CD4-positive, alpha-beta T cell treated with Interleukin-4 for 4 hours (primary cell): ENCODE measurements around the gene ZNF581.
A peak's percentile ranks its signal among the peaks of the same experiment; 100 is the strongest.

Experiments used
- DNase-seq: peaks from one replicate; pipeline ENCODE4 v3.0.0-alpha.2; 2020

ZNF581 gene

DNA sequence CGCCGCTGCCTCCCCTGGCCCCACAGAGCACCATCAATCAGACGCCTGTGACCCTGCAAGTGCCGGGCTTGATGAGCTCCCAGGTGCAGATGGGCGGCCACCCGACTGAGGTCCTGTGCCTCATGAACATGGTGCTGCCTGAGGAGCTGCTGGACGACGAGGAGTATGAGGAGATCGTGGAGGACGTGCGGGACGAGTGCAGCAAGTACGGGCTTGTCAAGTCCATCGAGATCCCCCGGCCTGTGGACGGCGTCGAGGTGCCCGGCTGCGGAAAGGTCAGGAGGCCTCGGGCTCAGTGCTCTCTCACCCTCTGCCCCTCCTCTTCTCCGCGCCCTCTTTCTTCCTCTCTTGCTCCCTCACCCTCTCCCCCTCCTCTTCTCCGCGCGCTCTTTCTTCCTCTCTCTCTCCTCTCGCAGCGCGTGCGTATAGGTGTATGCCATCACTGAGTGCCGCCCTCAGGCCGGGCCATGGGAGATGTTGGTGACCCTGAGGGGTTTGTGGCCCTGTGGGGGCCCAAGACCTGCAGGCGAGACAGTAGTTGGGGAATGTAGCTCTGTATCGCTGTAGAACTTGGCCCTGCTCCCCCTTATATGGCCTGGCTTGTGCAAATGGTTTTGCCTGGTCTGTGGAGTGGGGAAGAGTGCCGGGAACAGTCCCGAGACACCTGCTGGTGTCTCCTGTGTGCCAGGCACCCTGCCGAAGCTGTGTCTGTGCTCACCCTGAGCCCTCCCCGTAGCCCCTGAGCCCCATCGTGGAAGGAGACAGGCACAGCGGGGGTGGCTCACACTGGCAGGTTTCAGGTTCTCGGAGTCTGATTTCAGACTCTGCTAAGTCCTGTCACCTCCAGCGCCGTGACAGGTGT lies 26.2 kb downstream of the ZNF581 start:
- DNase-seq: no peak

DNA sequence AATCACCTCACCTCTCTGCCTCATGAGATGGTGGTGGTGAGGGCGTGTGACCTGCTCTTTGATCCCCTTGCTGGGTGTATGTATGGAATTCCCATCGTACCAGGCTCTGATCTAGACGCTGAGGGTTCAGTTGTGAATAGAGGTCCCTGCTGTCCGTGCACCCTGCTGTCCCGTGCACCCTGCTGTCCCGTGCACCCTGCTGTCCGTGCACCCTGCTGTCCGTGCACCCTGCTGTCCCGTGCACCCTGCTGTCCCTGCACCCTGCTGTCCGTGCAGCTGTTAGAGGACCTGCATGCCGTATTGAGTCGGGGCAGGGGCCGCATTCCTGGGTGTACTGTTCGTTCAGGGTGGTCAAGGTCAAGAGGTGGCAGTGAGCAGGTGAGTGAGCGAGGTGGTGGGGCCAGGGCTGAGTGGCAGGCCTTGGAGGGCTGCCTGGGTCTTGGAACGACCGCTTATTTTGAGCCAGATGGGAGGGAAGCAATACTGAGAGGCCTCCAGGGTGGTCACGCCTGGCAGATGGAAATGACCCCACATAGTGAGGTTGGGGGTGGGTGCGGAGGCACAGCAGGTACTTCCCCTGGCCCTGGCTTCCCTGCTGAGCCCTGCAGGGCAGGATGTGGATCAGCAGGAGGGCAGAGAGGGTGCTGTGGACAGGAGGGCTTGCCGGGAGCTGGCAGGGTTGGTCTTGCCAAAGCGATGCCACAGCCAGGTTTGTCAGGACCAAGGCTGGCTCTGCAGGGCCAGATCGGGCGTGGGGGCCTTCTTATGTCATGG lies 27.0 kb downstream of the ZNF581 start:
- DNase-seq: no peak

DNA sequence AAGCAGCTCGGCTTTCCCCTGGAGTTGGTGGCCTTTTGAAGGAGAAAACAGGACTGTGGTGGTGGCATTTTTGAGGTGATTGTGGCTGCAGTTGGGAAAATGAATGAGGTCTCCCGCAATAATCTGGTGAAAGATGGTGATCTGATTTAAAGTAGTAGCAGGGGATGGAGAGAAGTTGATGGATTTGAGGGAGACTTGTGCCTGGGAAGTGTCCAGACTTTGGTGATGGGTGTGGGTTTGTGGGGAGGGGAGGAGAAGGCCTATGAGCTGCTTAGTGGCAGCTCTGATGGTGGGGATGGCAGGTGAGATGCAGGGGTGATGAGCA lies 27.6 kb downstream of the ZNF581 start:
- no peak for DNase-seq

DNA sequence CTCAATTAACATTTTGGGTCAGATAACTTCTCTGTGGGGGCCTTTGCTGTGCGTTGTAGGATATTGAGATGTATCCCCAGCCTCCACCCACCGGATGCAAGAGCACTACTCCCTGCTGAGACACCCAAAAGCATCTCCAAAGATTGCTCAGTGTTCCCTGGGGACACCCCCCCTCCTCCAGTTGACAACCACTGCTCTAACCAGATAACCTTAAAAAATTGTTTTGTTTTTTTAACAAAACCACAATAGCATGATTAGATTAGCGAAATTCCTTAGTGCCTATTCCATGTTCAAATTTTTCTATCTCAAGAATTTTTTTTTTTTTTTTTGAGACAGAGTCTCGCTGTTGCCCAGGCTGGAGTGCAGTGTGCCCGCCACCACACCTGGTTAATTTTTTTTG lies 29.0 kb downstream of the ZNF581 start:
- no peak for DNase-seq

DNA sequence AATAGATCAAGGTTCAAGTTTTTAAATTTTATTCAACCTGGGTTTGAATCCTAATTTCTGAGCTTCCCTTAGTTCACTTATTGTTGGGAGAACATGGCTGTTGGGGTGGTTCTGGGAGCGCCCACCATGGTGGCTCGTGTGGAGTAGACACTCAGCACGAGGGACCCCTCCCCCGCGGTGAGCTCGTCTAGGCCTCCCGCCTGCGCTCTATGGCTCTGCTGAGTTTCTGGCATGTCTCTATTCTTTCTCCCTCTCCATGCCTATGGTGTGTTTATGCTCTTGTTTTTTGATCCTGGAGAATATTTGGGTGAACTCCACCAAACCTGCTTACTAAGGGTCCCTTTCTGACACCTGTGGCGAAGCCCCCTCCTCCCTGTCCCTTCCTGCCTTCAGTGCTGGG lies 30.0 kb downstream of the ZNF581 start:
- no peak for DNase-seq

- no peak for DNase-seq
These were observed 30.4 kb downstream of the ZNF581 start for GRCh38 chr19:55673889-55674288.

DNA sequence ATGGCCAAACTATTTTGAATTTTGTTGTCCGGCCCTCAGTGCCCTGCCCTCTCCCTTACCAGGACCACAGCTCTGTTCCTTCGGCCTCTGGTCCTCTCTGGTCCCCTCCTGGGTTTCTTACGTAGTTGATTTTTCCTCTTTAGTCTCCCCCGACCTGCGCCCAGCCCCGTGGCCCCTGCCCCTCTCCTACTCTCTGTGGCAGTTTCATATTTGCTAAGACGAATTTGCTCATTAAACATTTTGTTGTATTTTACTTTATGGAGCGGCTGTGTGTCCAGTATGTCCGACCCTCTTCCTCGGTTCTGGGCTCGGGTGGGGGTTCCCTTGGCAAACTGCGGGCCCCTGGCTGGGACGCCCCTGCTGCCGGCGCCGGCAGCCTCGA lies 31.0 kb downstream of the ZNF581 start:
- DNase-seq: no peak

GRCh38 chr19:55674841-55675660 lies 31.6 kb downstream of the ZNF581 start, which contains the start of gene EPN1:
Gene EPN1, plus strand, starts transcription at chr19:55675226. Its CDS starts 3,402 bp downstream, at chr19:55678628.
- DNase-seq: peak; percentile 96

GRCh38 chr19:55675661-55676354 lies 32.4 kb downstream of the ZNF581 start:
- DNase-seq: no peak

DNA sequence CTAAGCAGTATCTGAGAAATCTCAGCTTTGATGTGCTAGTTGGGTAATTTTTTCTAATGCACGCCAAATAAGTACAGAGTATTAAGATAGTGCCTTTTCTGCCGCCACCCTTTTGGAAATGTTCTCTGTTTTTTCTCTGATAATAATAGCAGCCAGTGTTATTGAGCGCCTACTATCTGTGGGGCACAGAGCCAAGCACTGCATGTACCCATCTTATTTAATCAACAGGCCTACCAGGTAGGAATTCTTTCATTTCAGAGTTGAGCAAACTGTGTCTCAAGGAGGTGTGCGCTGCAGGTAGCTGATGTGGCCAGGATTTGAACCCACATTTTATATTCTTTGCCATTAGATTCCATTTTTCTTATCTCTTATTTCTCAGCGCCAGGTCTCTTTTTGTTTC lies 32.9 kb downstream of the ZNF581 start:
- no peak for DNase-seq

- DNase-seq: no peak
These were observed 33.5 kb downstream of the ZNF581 start for GRCh38 chr19:55676889-55677505.

DNA sequence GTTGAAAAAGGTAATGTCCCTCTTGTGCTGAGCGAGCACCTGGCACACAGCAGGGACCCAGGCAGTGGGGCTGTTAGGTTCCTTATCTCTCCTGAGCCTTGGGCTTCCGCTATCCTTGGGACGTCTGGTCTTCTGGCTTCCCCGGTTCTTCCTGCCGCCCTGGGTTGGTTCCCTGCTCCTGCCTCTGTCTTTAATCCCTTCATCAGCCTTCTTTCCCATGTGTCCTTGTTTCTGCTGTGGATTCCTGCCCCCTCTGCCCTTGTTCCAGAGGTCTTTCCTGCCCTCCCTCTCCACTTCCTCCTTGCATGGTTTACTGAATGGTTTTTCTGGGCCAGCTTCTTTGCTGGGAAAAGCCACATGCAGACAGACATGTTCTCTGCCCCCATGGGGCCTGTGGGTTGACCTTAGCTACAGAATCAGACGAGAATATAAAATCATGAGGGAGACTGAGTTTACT lies 34.2 kb downstream of the ZNF581 start:
- DNase-seq: no peak

DNA sequence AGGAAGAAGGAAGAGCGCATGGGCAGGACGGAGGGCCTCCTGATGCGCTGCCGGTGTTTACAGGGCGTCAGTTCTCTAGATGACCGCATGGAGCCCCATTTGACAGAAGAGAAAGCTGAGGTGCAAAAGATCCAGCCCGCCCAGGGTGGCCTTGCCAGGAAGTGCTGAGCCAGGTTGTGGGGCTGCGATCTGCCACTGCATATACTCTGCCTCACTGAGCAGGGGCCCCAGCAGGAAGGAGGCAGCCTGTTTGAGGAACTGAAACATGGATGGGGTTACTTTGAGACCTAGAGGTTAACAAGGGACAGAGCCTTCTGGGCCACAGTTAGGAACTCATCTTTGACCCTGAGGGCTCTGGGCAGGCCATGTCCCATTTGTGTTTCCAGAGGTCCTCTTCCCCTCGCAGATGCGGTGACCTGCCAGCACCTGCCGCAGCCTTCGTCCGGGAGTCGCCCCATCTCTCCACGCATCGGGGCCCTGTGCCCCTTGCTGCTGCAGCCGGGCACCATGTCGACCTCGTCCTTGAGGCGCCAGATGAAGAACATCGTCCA lies 34.7 kb downstream of the ZNF581 start:
- peak; percentile 19 for DNase-seq

DNA sequence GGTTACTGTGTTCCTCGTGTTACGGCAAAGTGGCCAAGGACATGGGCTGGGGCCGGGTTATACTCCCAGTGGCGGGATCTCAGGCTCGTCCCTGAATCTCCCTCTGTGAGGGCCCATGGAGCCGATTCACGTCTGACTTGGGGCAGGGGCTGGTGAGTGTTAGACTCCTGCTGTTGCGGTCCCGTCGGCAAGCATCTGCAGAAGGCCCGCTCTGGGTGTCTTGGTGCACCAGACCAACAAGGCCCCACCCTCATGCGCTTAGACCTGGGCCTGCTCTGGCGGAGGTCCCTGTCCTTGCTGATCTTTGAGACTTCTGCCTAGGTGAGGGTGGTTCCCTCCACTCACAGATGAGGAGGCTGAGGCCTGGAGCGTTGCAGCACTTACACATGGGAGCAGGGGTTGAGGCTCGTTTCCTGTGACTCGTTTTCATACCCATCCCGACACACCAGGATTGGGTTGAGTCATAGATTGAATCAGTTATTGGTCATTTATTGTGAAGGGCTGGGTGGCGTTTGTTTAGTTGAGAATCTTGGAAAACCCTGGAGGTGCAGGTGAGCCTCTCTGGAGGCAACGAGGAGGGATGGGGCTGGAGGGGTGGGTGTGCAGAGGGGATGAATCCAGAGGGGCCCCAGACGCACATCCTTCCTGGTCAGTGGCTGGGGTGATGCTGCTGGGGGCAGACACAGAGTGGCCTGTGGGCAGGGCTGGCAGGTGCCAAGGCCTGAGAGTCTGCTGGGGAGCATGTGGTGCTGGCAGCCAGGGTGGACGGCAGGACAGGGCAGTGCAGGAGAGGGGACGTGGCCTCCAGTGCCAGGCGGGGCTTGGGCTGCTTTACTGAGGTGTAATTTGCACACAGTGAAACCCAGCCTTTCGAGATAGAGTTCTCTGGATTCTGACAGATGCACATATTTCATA lies 36.2 kb downstream of the ZNF581 start:
- DNase-seq: no peak

DNA sequence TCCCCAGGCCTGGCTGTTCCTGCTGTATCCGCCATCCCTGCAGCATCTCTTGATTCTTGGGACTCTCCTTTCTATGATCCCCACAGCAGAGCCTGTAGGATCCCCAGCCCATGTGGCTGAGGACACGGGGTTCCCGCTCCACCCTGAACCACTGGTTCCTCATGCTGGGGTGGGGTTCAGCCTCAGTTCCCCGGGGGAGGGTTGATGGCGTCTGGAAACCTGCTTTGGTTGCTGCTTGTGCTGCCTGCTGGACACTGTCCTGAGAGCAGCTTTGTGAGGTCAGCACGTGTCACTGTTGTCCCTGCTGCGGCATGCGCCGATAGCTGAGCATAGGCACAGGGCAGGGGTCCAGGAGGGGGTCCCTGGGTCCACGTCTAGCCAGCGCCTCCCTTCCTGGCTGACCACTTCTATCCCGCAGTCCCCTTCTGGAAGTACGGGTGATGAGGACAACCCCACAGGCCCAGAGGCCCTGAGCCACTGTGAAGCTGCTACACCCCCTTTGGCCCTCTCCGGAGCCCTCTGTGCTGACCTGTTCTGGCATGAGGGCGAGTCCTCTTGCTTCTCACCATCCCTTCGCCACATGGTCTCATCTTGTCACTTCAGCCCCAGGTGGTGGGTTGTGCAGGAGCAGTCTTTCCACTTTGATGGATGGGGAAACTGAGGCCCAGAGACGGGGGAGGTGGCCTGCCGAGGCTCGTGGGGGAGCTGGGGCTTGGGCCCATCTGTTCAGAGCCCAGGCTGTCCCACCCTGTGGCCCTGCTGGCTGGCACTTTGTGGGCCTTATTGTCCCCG lies 37.1 kb downstream of the ZNF581 start:
- DNase-seq: no peak

DNA sequence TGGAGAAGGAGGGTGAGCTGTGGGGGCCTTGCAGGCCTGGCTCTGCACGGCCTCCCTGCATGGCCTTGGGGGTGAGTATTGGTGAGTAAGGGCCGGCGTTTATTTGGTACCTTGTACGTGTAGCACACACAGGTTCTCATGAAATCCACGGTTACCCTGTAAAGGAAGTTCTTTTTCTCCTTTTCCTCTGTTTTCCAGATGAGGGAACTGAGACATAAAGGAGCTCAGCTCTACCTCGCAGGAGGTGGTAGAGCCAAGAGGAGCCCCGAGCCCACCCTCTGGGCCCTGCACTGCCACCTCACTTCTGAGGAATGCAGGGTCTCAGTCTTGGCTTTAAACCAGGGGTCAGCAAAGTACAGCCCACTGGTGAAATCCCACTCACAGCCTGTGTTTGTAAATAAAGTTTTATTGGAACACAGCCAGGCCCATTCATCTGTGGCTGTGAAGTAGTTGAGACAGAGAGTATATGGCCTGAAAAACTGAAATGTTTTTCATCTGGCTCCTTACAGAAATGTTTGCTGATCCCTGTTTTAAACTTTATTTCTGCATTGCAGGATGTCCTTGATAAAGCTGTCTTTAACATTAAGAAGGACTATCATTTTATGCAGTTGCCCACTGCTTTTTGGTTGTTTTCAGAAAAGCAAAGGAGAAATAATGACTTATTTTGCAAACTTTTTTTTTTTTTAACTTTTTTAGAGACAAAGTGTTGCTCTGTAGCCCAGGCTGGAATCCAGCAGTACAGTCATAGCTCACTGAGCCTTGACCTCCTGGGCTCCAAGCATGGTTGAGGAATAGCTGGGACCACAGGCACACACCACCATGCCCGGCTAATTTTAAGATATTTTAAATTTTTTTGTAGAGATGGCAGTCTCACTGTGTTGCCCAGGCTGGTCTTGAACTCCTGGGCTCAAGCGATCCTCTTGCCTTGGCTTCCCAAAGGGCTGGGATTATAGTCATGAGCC lies 38.0 kb downstream of the ZNF581 start:
- DNase-seq: no peak

GRCh38 chr19:55683449-55684261 lies 40.2 kb downstream of the ZNF581 start:
- no peak for DNase-seq
